GM21515 (cell line): Measurements from ENCODE around the gene PCCA.
"Not testable (repeated sequence)": the region's sequence is repeated elsewhere in the genome, so short reads cannot be mapped to it uniquely, and the experiment has no call there.

Source experiments
- ATAC-seq: cut with Tn5 transposase; IDR thresholded peaks from one replicate; pipeline ENCODE4 v1.9.1; 2021; ENCODE audit not compliant: unreplicated experiment

The PCCA gene

GRCh38 chr13:100300243-100300642 lies 211.3 kb downstream of the PCCA start:
- no peak for ATAC-seq

GRCh38 chr13:100300708-100301107 lies 211.8 kb downstream of the PCCA start:
- ATAC-seq = no peak

GRCh38 chr13:100301418-100301817 lies 212.5 kb downstream of the PCCA start:
- no peak for ATAC-seq

GRCh38 chr13:100302391-100302790 lies 213.5 kb downstream of the PCCA start:
- ATAC-seq = no peak

- no peak for ATAC-seq
These were observed 215.3 kb downstream of the PCCA start for GRCh38 chr13:100304229-100304628.

GRCh38 chr13:100305398-100305797 lies 216.5 kb downstream of the PCCA start:
- no peak for ATAC-seq

- ATAC-seq = no peak
These were observed 217.1 kb downstream of the PCCA start for GRCh38 chr13:100306030-100306429.

GRCh38 chr13:100306434-100306999 lies 217.6 kb downstream of the PCCA start:
- ATAC-seq = no peak

- ATAC-seq = no peak
These were observed 225.4 kb downstream of the PCCA start for GRCh38 chr13:100314132-100314910.

- no peak for ATAC-seq
These were observed 226.6 kb downstream of the PCCA start for GRCh38 chr13:100315522-100315921.

GRCh38 chr13:100318473-100318872 lies 229.6 kb downstream of the PCCA start:
- ATAC-seq = not testable (repeated sequence)

- no peak for ATAC-seq
These were observed 235.0 kb downstream of the PCCA start for GRCh38 chr13:100323937-100324336.

GRCh38 chr13:100330662-100331061 lies 241.8 kb downstream of the PCCA start:
- no peak for ATAC-seq

GRCh38 chr13:100333141-100333540 lies 244.2 kb downstream of the PCCA start:
- no peak for ATAC-seq

- ATAC-seq = no peak
These were observed 245.3 kb downstream of the PCCA start for GRCh38 chr13:100334214-100334613.

- ATAC-seq = no peak
These were observed 248.1 kb downstream of the PCCA start for GRCh38 chr13:100336795-100337516.

GRCh38 chr13:100338275-100338674 lies 249.4 kb downstream of the PCCA start:
- no peak for ATAC-seq

- no peak for ATAC-seq
These were observed 250.6 kb downstream of the PCCA start for GRCh38 chr13:100339411-100339940.

- no peak for ATAC-seq
These were observed 252.0 kb downstream of the PCCA start for GRCh38 chr13:100340865-100341264.

GRCh38 chr13:100341327-100341726 lies 252.4 kb downstream of the PCCA start:
- ATAC-seq = no peak

GRCh38 chr13:100344544-100344943 lies 255.7 kb downstream of the PCCA start:
- no peak for ATAC-seq

- no peak for ATAC-seq
These were observed 259.1 kb downstream of the PCCA start for GRCh38 chr13:100347968-100348367.
